Astrocyte (in vitro differentiated cells and primary cell): ENCODE data around the gene PDGFRB. TPM values are rescaled to one million over a fixed set of nuclear protein-coding genes. Genes with fewer than 3 reads are reported as not detected.

Experiments used
- DNase-seq: peaks from one replicate; pipeline ENCODE4 v3.0.0-alpha.2; 2010; ENCODE audit warnings: low read depth
- FAIRE-seq: peaks from 2 replicates; lab custom pipeline; 2011; peaks lifted over from hg19 to GRCh38; lab: Jason Lieb, UNC
- H2AFZ ChIP-seq: 2 replicates; pipeline ENCODE4 v1.6.0; 2012; ENCODE audit warnings: low read depth, low read length, inconsistent platforms
- H3K27ac ChIP-seq: 2 replicates; pipeline ENCODE4 v1.5.1; 2011; ENCODE audit warnings: low read depth, low read length, inconsistent platforms
- H3K27me3 ChIP-seq: 2 replicates; pipeline ENCODE4 v1.6.0; 2011; ENCODE audit warnings: low read length, inconsistent platforms; ENCODE audit not compliant: insufficient read depth
- H3K36me3 ChIP-seq: 2 replicates; pipeline ENCODE4 v1.5.1; 2011; ENCODE audit warnings: low read length, inconsistent platforms; ENCODE audit not compliant: insufficient read depth
- H3K4me1 ChIP-seq: 2 replicates; pipeline ENCODE4 v1.5.1; 2011; ENCODE audit warnings: low read length, inconsistent platforms; ENCODE audit not compliant: insufficient read depth
- H3K4me2 ChIP-seq: 2 replicates; pipeline ENCODE4 v1.6.0; 2012; ENCODE audit warnings: low read length, inconsistent platforms
- H3K4me3 ChIP-seq: 2 replicates; pipeline ENCODE4 v1.5.1; 2011; ENCODE audit warnings: low read depth, mild to moderate bottlenecking, low read length, inconsistent platforms; ENCODE audit not compliant: insufficient read depth
- H3K79me2 ChIP-seq: 2 replicates; pipeline ENCODE4 v1.6.0; 2012; ENCODE audit warnings: mild to moderate bottlenecking, low read length, inconsistent platforms; ENCODE audit not compliant: insufficient read depth
- H3K9ac ChIP-seq: 2 replicates; pipeline ENCODE4 v1.6.0; 2012; ENCODE audit warnings: mild to moderate bottlenecking, low read length, inconsistent platforms
- H3K9me3 ChIP-seq: 2 replicates; pipeline ENCODE4 v1.5.1; 2012; ENCODE audit warnings: low read depth, mild to moderate bottlenecking, low read length, inconsistent platforms; ENCODE audit not compliant: insufficient read depth
- H4K20me1 ChIP-seq: 2 replicates; pipeline ENCODE4 v1.6.0; 2012; ENCODE audit warnings: low read length, inconsistent platforms; ENCODE audit not compliant: insufficient read depth
- H3K27ac Mint-ChIP-seq: one replicate; pipeline ENCODE4 v1.8.0; 2021; ENCODE audit warnings: mild to moderate bottlenecking, mixed read lengths; ENCODE audit not compliant: unreplicated experiment
- H3K27me3 Mint-ChIP-seq: one replicate; pipeline ENCODE4 v1.8.0; 2021; ENCODE audit warnings: low read depth, mixed read lengths; ENCODE audit not compliant: unreplicated experiment
- H3K36me3 Mint-ChIP-seq: one replicate; pipeline ENCODE4 v1.8.0; 2021; ENCODE audit warnings: low read depth, mixed read lengths; ENCODE audit not compliant: unreplicated experiment
- H3K4me1 Mint-ChIP-seq: one replicate; pipeline ENCODE4 v1.8.0; 2021; ENCODE audit warnings: low read depth, mixed read lengths; ENCODE audit not compliant: unreplicated experiment
- H3K4me3 Mint-ChIP-seq: one replicate; pipeline ENCODE4 v1.8.0; 2021; ENCODE audit warnings: mild to moderate bottlenecking, moderate library complexity, mixed read lengths; ENCODE audit not compliant: unreplicated experiment
- H3K9me3 Mint-ChIP-seq: one replicate; pipeline ENCODE4 v1.8.0; 2021; ENCODE audit warnings: mild to moderate bottlenecking, mixed read lengths; ENCODE audit not compliant: unreplicated experiment
- CTCF ChIP-seq: IDR thresholded peaks from 2 replicates; pipeline ENCODE4 v1.5.1; 2011; ENCODE audit warnings: low read depth, mild to moderate bottlenecking, inconsistent platforms, low read length, moderate library complexity; ENCODE audit not compliant: insufficient read depth
- EZH2 ChIP-seq: IDR thresholded peaks from 2 replicates; pipeline ENCODE4 v1.6.1; 2012; ENCODE audit warnings: mild to moderate bottlenecking, low read length, inconsistent platforms; ENCODE audit not compliant: insufficient read depth
- total RNA-seq: library from RNA; stranded (reverse); gene quantifications from 2 replicates; pipeline ENCODE4 v1.2.1, GENCODE V29; 2021

PDGFRB gene
- total RNA-seq, 1 donor from 2014 or later = 78.8 TPM

GRCh38 chr5:150175076-150175475 lies 19.4 kb upstream of the PDGFRB start:
- no peak for DNase-seq

DNA sequence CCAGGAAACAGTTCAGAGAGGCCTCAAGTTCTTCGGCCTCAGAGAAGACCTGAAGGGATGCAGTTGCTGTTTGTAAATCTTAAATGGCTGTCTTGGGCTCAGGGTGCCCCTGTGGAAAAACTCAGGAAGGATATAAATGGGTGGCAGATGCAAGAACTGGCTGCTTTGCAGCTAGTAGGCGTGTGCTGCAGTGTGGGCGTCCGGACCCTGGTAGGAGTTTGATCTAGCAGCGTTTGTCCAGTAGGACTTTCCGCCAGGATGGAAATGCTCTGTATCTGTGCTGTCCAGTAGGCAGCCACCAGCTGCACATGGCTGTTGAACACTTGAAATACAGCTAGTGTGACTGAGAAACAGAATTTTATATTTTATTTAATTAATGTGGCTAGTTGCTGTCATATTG lies 18.6 kb upstream of the PDGFRB start:
- peaks cover 6% of the 10 kb centered on the region for H3K4me1 ChIP-seq
- Mint-ChIP-seq H3K36me3 (peaks cover 3% of the 10 kb centered on the region), H3K4me1 (peaks cover 3% of the 10 kb centered on the region), H3K4me3 (no peak overlapping the region), H3K9me3 (peaks cover 3% of the 10 kb centered on the region), H3K27ac (no peak overlapping the region), H3K27me3 (peaks cover 59% of the 10 kb centered on the region)
- TF ChIP-seq CTCF = no peak
- TF ChIP-seq EZH2 = no peak
- no peaks in the 10 kb centered on the region for H3K79me2 ChIP-seq
- H3K4me3 ChIP-seq = no peak overlapping the region
- no peaks in the 10 kb centered on the region for H4K20me1 ChIP-seq
- no peaks in the 10 kb centered on the region for H3K36me3 ChIP-seq
- no peak for FAIRE-seq
- no peaks in the 10 kb centered on the region for H3K9me3 ChIP-seq
- no peak for DNase-seq
- no peak overlapping the region for H3K4me2 ChIP-seq
- peaks cover 16% of the 10 kb centered on the region for H3K27me3 ChIP-seq
- no peak overlapping the region for H2AFZ ChIP-seq
- no peak overlapping the region for H3K9ac ChIP-seq
- no peak overlapping the region for H3K27ac ChIP-seq

More at GRCh38 chr5:150175076-150175475, 19.4 kb upstream of the PDGFRB start:
- Mint-ChIP-seq H3K36me3 (peaks cover 3% of the 10 kb centered on the region), H3K4me1 (peaks cover 3% of the 10 kb centered on the region), H3K4me3 (no peak overlapping the region), H3K27ac (no peak overlapping the region), H3K27me3 (peaks cover 51% of the 10 kb centered on the region), H3K9me3 (peaks cover 1% of the 10 kb centered on the region)
- no peak for FAIRE-seq
- H3K36me3 ChIP-seq = no peaks in the 10 kb centered on the region
- peaks cover 8% of the 10 kb centered on the region for H3K27me3 ChIP-seq
- no peaks in the 10 kb centered on the region for H3K9me3 ChIP-seq
- H3K27ac ChIP-seq = no peak overlapping the region
- no peak for TF ChIP-seq EZH2
- TF ChIP-seq CTCF = no peak
- peaks cover 6% of the 10 kb centered on the region for H3K4me1 ChIP-seq
- H2AFZ ChIP-seq = no peak overlapping the region
- no peak overlapping the region for H3K4me3 ChIP-seq
- H3K9ac ChIP-seq = no peak overlapping the region
- no peak overlapping the region for H3K4me2 ChIP-seq
- no peaks in the 10 kb centered on the region for H4K20me1 ChIP-seq
- no peaks in the 10 kb centered on the region for H3K79me2 ChIP-seq

- DNase-seq (no peak), FAIRE-seq (no peak)
- Histone ChIP-seq H3K4me2 (no peak overlapping the region), H3K9ac (no peak overlapping the region), H4K20me1 (no peaks in the 10 kb centered on the region), H3K9me3 (no peaks in the 10 kb centered on the region), H3K36me3 (no peaks in the 10 kb centered on the region), H2AFZ (no peak overlapping the region), H3K27me3 (peaks cover 22% of the 10 kb centered on the region), H3K27ac (no peak overlapping the region), H3K4me1 (peaks cover 6% of the 10 kb centered on the region), H3K79me2 (no peaks in the 10 kb centered on the region), H3K4me3 (no peak overlapping the region)
- H3K27ac Mint-ChIP-seq = no peak overlapping the region
- H3K4me1 Mint-ChIP-seq = peaks cover 3% of the 10 kb centered on the region
- H3K36me3 Mint-ChIP-seq = peaks cover 3% of the 10 kb centered on the region
- peaks cover 63% of the 10 kb centered on the region for H3K27me3 Mint-ChIP-seq
- peaks cover 3% of the 10 kb centered on the region for H3K9me3 Mint-ChIP-seq
- no peak overlapping the region for H3K4me3 Mint-ChIP-seq
- TF ChIP-seq EZH2 = no peak
- TF ChIP-seq CTCF = no peak
Observed at GRCh38 chr5:150173161-150173560, 17.5 kb upstream of the PDGFRB start.
